GM21528 (cell line): ENCODE measurements around the gene SERINC4.
A peak's percentile ranks its signal among the peaks of the same experiment; 100 is the strongest.

Experiments
- ATAC-seq: cut with Tn5 transposase; IDR thresholded peaks from one replicate; pipeline ENCODE4 v1.9.1; 2021; ENCODE audit warnings: mild to moderate bottlenecking, moderate library complexity; ENCODE audit not compliant: unreplicated experiment, low FRiP score

SERINC4 gene

DNA sequence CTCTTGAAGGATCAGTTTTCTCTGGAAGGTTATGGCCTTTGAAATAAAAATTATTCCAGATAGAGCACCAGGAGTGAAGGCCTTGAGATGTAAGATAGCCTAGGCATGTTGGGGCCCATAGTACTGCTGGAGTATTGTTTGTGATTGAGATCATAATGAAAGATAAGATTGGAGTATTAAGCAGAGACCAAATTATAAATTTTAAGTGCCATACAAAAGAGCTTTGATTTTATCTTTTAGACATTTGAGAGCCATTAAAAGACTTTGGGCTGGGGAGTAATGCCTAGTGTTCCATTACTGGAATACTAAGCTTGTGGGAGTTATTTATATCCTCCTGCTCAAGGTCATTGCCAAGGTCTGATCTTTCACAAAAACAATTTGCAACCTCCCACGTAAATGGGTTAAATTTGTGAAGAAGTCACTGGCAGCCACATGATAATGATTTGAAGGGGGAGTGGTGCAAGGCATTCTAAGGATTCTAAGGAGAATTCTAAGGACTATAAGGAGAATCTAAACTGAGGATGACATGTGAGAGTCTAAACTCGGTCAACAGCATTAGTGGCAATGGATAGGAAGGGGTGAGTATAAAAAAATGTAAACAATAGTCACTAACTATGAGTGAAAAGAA is 36.1 kb downstream of the SERINC4 start:
- no peak for ATAC-seq

DNA sequence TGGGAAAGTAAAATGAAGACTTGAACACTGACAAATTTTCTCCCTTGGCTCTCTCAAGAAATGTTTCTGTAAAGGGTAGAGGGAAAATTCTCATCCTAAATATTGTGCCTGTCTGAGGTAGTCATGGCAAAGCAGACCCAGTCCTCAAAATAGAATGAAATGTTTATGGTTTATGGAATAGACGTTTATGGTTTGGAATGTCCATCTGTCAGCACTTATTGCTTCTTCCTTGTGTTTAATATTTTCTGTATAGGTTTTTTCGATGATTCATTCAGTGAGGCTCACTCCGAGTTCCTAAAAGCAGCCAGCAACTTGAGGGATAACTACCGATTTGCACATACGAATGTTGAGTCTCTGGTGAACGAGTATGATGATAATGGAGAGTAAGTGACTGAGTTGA is 37.2 kb downstream of the SERINC4 start:
- no peak for ATAC-seq

DNA sequence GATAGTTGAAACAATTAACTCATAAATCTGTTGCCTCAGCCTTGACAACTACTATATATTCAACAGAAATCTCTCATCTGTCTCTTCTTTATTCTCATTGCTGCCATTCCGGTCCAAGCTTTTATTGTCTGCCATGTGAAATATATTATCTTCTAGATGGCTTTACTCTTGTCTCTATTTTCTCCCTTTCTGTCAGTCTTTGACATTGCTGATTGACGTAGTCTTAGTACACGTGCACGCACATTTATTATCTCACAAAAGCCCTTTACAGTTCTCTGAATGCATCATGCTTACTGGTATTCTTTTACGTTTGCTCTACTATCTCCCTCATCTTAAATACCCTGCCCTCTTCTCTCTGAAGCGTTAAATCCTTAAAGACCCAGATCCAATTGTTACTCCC is 48.1 kb downstream of the SERINC4 start:
- no peak for ATAC-seq

DNA sequence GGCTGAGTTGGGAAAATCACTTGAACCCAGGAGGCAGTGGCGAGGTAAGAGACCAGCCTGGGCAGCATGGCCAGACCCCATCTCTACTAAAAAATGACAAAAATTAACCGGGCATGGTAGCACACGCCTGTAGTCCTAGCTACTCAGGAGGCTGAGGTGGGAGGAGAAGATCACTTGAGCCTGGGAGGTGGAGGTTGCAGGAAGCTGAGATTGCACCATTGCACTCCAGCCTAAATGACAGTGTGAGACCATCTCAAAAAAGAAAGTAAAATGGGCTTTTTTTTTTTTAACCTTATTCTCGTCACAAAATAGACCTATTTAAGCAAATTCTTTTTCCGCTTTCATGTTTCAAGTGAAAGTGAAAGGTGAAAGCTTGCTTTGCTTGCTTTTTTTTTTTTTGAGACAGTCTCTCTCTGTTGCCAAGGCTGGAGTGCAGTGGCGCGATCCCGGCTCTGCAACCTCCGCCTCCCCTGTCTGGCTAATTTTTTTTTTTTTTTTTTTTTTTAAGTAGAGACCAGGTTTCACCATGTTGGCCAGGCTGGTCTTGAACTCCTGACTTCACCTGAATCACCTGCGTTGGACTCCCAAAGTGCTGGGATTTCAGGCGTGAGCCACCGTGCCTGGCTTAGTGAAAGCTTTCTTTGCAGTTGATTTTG is 50.2 kb downstream of the SERINC4 start:
- peak; percentile 47 for ATAC-seq

DNA sequence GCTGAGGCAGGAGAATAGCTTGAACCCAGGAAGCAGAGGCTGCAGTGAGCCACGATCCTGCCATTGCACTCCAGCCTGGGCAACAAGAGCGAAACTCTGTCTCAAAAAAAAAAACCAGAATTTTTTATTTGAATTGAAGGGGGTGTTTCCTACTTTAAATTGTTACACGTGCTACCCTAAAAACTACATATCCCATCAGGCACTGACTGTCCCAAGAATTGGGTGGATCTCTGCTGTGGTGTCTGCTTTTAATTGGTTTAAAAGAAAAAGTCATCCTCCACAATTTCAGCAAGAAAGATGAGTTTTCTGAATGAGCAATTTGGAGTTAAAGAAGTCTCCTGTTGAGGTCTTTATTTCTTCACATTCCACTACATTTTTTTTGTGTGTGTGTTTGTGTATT is 51.6 kb downstream of the SERINC4 start:
- ATAC-seq = no peak

DNA sequence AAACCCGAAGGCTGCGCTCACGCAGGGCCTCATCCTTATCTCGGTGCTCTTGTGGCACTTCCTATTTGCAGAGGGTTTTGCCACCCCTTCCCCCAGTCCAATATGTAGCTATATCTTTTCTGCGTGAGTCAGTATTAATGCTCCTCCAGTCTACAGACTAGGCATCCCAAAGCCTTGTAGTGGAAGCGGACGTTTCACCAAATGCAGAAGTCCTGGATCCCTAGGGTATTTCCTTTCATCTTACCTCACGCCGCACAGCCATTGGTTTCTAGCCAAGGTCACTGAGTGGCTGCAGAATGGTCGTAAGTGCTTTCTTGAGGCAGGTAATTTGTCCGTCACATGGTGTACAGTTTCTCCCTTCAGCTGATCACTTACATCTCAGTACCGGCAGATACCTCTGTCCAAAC is 53.1 kb downstream of the SERINC4 start:
- ATAC-seq = peak; percentile 5

DNA sequence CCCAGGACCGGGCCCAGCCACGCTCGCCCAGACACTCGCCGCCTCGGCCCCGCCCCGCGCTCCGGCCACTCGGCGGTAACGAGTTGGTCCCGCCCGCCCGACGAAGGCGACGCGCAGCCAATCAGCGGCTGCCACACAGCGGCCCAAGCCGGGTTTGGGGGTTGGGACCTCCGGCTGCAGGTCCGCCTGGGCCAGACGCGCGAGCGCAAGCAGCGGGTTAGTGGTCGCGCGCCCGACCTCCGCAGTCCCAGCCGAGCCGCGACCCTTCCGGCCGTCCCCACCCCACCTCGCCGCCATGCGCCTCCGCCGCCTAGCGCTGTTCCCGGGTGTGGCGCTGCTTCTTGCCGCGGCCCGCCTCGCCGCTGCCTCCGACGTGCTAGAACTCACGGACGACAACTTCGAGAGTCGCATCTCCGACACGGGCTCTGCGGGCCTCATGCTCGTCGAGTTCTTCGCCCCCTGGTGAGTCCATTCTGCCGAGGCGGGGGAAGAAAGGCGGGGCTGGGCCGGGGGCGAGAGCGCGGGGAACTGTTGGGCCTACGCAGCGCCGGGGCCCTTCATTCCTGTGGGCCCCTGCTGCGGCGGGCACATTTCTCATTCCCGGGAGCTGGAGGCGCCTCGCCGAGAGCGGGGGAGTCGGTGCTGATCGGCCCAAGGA is 53.6 kb downstream of the SERINC4 start, which contains the start of gene PDIA3:
Gene PDIA3 (plus strand): TSS at position 194 of the 658 bp plus-strand sequence. CDS start 102 bp downstream, at position 296.
- ATAC-seq = peak; percentile 72
